Germinal center (tissue), 1 donor: ENCODE data around the gene PCDHGA1.
"Not testable (repeated sequence)": the region's sequence is repeated elsewhere in the genome, so short reads cannot be mapped to it uniquely, and the experiment has no call there.

Experiments used
- DNase-seq: peaks from one replicate; pipeline ENCODE4 v3.0.0; 2012; ENCODE audit warnings: mixed read lengths, low spot score

The PCDHGA1 gene

GRCh38 chr5:141346017-141346416 is 15.7 kb downstream of the PCDHGA1 start:
- DNase-seq, result not testable (repeated sequence)

- DNase-seq, result peak; percentile 74
Observed at GRCh38 chr5:141349917-141350619, 19.8 kb downstream of the PCDHGA1 start, which contains the start of gene PCDHGB1. Gene PCDHGB1 (plus strand): TSS chr5:141350099. CDS start chr5:141350261, 162 bp downstream.

GRCh38 chr5:141351591-141351990 is 21.3 kb downstream of the PCDHGA1 start:
- DNase-seq, result no peak

GRCh38 chr5:141354900-141355469 is 24.7 kb downstream of the PCDHGA1 start, which contains the start of gene PCDHGA4:
Gene PCDHGA4 (plus strand): TSS chr5:141355021. CDS start chr5:141355108, 87 bp downstream.
- no peak for DNase-seq

- no peak for DNase-seq
Observed at GRCh38 chr5:141355641-141356040, 25.3 kb downstream of the PCDHGA1 start.

GRCh38 chr5:141356133-141356532 is 25.8 kb downstream of the PCDHGA1 start:
- no peak for DNase-seq

GRCh38 chr5:141356950-141357349 is 26.6 kb downstream of the PCDHGA1 start:
- DNase-seq, result no peak

- DNase-seq, result peak; percentile 70
Observed at GRCh38 chr5:141359790-141360426, 29.6 kb downstream of the PCDHGA1 start, which contains the start of gene PCDHGB2. Gene PCDHGB2 (plus strand): TSS chr5:141359994. CDS start chr5:141360136, 142 bp downstream.

- no peak for DNase-seq
Observed at GRCh38 chr5:141360685-141361084, 30.4 kb downstream of the PCDHGA1 start.

GRCh38 chr5:141362719-141363118 is 32.4 kb downstream of the PCDHGA1 start:
- peak; percentile 27 for DNase-seq

GRCh38 chr5:141363952-141364660 is 33.8 kb downstream of the PCDHGA1 start, which contains the start of gene PCDHGA5:
Gene PCDHGA5 (plus strand): TSS chr5:141364162. CDS start chr5:141364331, 169 bp downstream.
- DNase-seq, result no peak

- no peak for DNase-seq
Observed at GRCh38 chr5:141366016-141366896, 35.9 kb downstream of the PCDHGA1 start.

- DNase-seq, result peak; percentile 63
Observed at GRCh38 chr5:141369994-141370848, 39.9 kb downstream of the PCDHGA1 start, which contains the start of gene PCDHGB3. Gene PCDHGB3 (plus strand): TSS chr5:141370242. CDS start chr5:141370395, 153 bp downstream.

- no peak for DNase-seq
Observed at GRCh38 chr5:141371572-141372475, 41.5 kb downstream of the PCDHGA1 start.

GRCh38 chr5:141373673-141374317 is 43.5 kb downstream of the PCDHGA1 start, which contains the start of gene PCDHGA6:
Gene PCDHGA6 (plus strand): TSS chr5:141373891. CDS start chr5:141374084, 193 bp downstream.
- DNase-seq, result no peak

GRCh38 chr5:141374627-141375026 is 44.3 kb downstream of the PCDHGA1 start:
- no peak for DNase-seq

- not testable (repeated sequence) for DNase-seq
Observed at GRCh38 chr5:141375444-141376155, 45.3 kb downstream of the PCDHGA1 start.
